HG03095 (cell line): ENCODE measurements around the gene TNK2.

Source experiments
- ATAC-seq: cut with Tn5 transposase; IDR thresholded peaks from one replicate; pipeline ENCODE4 v1.9.1; 2021; ENCODE audit warnings: moderate library complexity; ENCODE audit not compliant: unreplicated experiment

The TNK2 gene

GRCh38 chr3:195886181-195887141, 21.9 kb downstream of the TNK2 start:
- no peak for ATAC-seq

- ATAC-seq: no peak
Observed at GRCh38 chr3:195885036-195885891, 23.1 kb downstream of the TNK2 start.

DNA sequence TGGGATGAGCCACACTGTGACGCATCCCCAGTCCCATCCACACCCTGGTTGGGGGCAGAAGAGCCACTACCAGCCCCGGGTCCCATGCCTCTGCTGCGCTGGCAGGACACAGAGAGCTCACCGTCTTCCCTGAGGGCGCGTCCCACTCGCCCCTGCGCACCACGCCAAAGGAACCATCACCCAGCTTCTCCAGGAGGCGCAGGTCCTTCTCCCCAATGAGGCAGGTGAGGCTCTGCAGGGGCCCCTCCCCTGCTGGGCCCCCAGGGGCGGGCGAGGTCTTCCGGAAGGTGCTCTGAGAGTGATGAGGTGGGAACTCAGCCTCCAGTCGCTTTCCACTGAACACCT, 23.7 kb downstream of the TNK2 start:
- no peak for ATAC-seq

GRCh38 chr3:195883801-195884200, 24.6 kb downstream of the TNK2 start:
- ATAC-seq: no peak

DNA sequence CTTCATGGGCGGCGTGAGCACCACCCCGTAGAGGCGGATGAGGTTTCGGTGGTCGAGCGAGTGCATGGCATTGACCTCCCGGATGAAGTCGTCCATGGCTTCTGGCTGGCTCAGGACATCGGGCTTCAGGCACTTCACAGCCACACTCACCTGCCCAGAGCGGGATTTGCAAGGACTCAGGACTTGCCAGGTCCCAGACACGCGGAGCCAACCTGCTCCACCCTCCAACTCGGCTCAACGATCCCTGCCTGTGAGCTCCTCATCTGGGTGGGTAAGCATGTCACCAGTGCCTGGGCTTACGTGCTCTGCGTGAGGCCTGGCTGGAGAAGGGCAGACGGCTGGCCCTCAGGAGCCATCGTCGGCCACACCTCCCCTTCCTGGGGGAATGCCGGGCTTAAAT, 25.2 kb downstream of the TNK2 start:
- no peak for ATAC-seq

- ATAC-seq: no peak
Observed at GRCh38 chr3:195882002-195882441, 26.3 kb downstream of the TNK2 start.

- no peak for ATAC-seq
Observed at GRCh38 chr3:195881276-195881988, 26.9 kb downstream of the TNK2 start.

- ATAC-seq: no peak
Observed at GRCh38 chr3:195880037-195880431, 28.3 kb downstream of the TNK2 start.

DNA sequence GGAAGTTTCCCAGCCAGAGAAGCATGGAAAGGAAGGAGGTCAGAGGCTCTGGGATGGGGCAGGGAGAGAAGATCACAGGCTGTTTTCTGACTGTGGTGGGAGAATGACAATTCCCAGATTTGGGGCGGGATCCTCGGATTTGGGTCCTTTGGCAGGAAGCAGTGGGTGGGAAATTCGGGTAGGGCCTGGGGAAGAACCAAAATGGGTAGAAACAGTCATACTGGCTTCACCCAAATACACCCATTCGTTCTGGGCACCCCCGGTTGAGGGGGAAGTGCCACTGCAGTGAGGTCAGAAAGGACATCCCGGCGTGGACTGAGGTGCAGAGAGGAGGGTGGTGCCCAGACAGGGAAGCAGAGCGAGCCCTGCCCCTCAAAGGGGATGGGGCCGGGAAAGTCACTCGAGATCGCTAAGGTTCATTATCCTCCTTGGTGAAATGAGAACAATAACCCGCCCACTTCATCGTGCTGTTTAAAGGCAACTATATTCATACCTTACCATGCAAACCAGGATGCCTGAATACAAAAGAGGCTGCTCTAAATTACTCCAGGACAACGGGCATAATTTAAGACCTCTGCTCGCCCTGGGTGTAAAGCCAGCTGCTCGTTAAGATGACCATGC, 28.8 kb downstream of the TNK2 start:
- no peak for ATAC-seq

DNA sequence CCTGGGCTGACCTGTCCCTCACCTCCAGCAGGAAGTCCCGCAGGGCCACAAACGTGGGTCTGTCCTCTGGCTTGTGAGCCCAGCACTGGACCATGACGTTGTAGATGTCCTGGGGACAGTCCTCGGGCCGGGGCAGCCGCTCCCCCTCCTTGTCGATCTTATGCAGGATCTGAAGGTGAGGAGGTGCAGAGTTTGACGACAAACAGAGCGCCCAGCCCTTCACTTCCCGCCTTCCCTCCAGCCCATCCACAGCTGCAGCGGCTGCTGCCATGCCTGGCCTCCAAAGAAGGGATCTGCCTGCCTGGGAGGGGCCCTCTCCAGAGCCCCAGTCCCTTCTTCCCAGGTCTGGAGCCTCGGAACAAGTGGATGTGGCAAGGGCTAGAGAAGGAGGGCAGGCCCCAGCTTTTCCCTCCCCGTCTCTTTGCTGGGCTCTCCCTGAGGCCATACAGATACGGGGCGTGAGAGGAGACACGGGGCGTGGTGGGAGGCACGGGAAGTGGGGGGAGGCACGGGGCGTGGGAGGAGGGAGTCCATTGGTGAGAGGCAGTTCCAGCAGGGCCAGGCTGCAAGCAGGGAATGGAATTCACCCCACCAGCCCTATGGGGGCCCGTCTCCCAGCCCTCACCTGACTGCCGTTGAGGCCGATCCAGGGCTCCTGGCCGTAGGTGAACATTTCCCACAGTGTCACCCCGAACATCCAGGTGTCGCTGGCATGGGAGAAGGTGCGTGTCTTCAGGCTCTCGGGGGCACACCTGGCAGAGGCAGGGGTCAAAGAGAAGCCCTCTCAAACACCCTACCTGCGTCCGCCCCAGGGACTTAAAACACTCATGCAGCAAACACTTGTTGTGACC, 29.7 kb downstream of the TNK2 start:
- ATAC-seq: no peak

GRCh38 chr3:195877767-195878423, 30.5 kb downstream of the TNK2 start:
- ATAC-seq: no peak

- no peak for ATAC-seq
Observed at GRCh38 chr3:195877136-195877715, 31.1 kb downstream of the TNK2 start.

- no peak for ATAC-seq
Observed at GRCh38 chr3:195876297-195877064, 31.9 kb downstream of the TNK2 start.

GRCh38 chr3:195875482-195876236, 32.7 kb downstream of the TNK2 start:
- ATAC-seq: no peak

GRCh38 chr3:195873971-195874370, 34.4 kb downstream of the TNK2 start:
- ATAC-seq: no peak

- ATAC-seq: no peak
Observed at GRCh38 chr3:195873281-195873887, 35.0 kb downstream of the TNK2 start.

GRCh38 chr3:195872800-195873199, 35.6 kb downstream of the TNK2 start:
- no peak for ATAC-seq
